NCI-H69 (cell line): ENCODE results near the gene FKBP15.
"Not testable (repeated sequence)": the region's sequence is repeated elsewhere in the genome, so short reads cannot be mapped to it uniquely, and the experiment has no call there.

Experiments used
- DNase-seq: peaks from one replicate; lab custom pipeline; 2025; lab: John Stamatoyannopoulos, UW

Gene FKBP15

GRCh38 chr9:113178087-113178486, 43.0 kb downstream of the FKBP15 start:
- no peak for DNase-seq

GRCh38 chr9:113177251-113177650, 43.8 kb downstream of the FKBP15 start:
- DNase-seq, result no peak

- no peak for DNase-seq
Measured at GRCh38 chr9:113176803-113177202, 44.3 kb downstream of the FKBP15 start.

GRCh38 chr9:113173341-113173740, 47.7 kb downstream of the FKBP15 start:
- DNase-seq, result no peak

GRCh38 chr9:113168809-113169208, 52.3 kb downstream of the FKBP15 start:
- no peak for DNase-seq

DNA sequence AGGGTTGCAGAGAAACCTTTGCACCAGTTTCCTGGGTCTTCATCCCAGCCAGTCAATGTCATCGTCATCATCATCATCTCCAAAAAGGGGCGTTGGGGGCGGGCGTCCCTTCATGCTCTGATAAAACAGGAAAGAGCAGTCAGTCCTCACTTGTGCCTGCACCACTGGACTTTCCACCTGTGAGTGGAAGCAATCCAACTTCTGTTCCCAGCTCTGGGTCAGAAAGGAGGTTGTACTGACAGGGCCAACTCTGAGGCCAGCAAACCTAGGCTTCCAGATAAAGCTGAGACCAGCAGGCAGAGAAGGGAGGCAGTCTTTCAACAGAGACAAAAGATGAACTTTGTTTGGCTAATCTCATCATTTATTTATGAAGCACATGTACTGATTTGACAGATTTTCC, 55.0 kb downstream of the FKBP15 start:
- DNase-seq, result no peak

GRCh38 chr9:113164536-113165300, 56.4 kb downstream of the FKBP15 start:
- no peak for DNase-seq

DNA sequence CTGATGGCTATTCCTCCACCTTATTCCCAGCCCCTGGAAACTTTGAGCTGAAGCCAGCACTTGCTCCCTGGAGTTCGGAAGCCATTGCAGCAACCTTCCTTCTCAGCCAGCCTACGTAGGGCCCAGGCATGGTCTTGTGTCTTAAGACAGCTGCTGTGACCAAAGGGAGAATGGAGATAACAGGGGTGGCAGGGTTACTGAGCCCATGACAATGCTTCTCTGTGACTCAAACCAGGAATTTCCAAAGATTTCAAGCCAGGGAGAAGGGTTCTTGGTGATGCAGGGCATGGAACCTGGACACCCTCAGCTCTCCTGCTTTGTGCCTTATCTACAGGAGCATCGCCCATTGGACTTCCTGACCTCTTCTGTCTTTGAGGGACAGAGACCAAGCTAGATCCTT, 58.1 kb downstream of the FKBP15 start:
- DNase-seq, result no peak

- DNase-seq, result no peak
Measured at GRCh38 chr9:113160571-113160970, 60.5 kb downstream of the FKBP15 start.

- no peak for DNase-seq
Measured at GRCh38 chr9:113158446-113158845, 62.6 kb downstream of the FKBP15 start.

DNA sequence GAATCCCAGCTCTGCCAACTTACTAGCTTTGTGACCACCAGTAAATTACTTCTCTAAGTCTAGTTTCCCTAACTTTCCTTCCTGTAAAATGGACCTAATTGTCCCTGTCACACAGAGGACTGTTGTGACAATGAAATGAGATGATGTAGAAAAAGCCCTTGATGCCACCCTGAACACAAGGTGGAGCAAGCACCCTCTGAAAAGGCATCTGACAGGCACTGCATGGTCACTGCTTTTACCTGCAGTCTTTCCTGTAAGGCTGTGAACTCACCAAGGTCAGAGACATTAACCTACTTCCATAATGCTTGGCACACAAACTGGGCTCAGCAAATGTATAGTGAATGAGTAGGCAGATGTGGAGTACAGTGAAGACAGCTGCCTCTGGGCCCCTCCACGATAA, 64.2 kb downstream of the FKBP15 start:
- peak; percentile 32 for DNase-seq

- no peak for DNase-seq
Measured at GRCh38 chr9:113155911-113156588, 65.0 kb downstream of the FKBP15 start.

DNA sequence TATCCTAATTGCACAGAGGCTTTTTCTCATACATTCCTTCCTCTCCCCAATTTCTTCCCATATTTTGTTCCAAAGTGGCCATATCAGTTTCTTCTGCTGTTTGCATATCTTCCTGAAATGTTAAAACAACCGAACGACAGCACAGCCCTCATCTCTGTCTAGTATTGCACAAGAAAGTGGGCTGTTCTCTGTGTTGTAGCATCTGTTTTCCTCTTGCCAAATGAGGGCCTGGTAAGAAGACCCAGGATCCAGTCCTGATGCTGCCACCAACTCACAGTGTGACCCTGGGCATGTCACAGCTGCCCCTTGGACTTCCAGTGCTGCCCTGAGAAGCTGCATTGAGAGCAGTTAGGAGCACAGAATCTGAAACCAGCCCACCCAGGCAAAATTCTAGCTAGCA, 66.1 kb downstream of the FKBP15 start:
- no peak for DNase-seq

GRCh38 chr9:113154471-113154870, 66.6 kb downstream of the FKBP15 start:
- DNase-seq, result no peak

- no peak for DNase-seq
Measured at GRCh38 chr9:113153599-113153998, 67.5 kb downstream of the FKBP15 start.

DNA sequence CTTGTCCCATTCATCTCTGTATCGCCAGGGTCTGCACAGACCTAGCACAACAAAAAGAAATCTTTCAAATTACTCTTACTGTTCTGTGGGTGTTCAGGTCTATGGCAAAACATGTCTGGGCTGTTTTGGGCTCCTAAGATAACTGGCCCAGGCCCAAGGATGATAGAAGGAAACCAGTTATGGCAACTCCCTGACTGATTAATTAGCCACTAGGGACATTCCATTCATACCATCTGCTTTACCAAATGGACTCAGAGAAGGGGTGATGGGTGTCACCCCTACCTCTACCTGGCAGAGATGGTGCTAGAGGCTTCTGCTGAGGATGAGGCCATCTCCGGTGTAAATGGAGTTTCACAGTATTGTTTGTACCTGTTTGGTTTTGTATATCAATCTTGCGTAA, 68.4 kb downstream of the FKBP15 start:
- peak; percentile 33 for DNase-seq

GRCh38 chr9:113151696-113152630, 69.1 kb downstream of the FKBP15 start:
- DNase-seq, result no peak

DNA sequence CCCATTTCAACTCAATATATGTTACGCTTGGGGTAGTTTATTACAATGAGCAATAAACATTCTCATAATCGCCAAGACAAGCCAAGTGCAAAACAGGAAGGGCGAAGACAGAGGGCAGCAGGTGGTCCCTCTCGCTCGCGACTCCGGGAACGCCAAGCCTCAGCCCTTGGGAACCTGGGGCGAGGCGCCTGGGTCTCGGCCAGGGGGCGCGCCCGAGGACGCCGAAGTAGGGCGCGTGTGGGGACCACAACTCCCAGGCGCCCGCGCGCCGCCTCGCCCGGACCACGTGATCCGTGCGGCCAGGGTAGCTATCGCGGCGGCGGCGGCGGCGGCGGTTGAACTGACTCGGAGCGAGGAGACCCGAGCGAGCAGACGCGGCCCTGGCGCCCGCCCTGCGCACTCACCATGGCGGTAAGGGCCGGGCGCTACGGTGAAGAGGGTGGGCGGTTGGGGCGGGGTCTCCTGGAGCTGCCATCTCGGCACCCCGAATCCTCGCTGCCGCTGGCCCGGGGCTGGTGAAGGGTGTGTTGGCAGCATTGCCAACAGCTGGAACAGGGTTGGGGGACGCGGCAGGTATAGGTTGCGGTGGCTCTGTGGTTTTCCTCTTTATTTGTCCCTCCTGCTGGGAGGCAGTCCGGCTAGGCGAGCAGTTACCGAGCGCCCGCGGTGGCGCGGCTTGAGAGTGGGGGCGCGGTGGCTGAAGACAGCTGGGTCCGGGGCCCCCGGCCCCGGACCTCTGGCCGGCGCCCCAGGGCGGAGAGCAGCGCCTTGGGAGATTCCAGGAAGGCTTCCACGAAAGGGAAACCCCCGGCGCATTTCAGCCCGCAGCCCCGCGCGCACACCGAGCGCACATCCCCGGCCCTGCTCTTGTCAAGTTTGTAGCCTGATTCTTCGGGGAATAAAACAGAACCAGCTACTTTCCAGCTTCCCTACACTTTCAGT, 70.1 kb downstream of the FKBP15 start, which contains the start of gene SLC31A2:
SLC31A2 (plus strand) TSS at position 338 of the 942 bp plus-strand sequence; CDS start at position 406, 68 bp downstream.
- peak; percentile 96 for DNase-seq

GRCh38 chr9:113149561-113149960, 71.5 kb downstream of the FKBP15 start:
- not testable (repeated sequence) for DNase-seq

DNA sequence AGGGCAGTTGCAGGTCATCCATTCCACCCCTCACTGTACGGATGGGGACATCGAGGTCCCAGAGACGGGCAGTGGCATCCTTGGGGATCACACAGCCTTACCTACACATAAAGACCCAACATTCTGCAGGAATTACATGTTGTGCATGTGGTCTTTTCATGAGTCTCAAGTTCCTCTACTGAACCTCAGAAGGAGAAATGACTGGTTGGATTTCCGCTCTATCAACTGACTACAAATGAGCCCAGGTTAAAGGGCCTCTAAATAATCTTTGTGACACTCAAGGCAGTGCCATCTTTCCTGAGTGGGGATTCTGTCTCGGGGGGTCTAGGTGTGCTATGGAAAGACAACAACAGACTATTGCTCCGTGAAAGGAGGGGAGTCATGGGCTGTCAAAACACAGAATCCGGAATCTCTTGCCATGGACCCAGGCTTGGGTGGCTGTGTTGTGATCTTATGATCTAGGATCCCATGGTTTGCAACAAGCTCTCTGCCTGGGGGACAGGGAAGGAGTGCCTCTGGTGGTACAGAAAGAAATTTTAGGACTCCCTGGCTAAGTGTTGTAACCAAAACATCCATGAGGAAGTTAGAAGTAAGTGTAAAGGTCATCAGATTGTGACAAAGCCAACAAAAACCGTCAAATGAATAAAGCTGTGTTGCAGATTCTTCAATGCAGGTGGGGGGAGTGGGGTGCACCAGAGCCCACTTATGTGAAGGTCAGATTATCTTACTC, 72.1 kb downstream of the FKBP15 start:
- DNase-seq, result no peak

DNA sequence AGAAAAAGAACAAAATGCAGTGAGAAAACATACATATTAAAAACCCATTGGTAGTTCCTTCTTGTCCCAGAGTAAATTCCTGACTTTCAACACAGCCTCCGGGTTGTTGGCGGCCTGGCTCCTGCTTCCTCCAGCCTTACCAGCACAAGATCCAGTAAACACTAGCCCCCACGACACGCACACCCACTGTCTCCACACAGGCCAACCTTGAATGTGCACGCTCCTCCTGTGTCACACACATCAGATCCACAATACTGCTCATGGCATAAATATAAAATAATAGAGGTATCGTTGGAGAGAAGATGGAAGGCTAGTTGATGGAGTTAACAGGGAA, 72.7 kb downstream of the FKBP15 start:
- no peak for DNase-seq
